HUES64 (cell line): ENCODE measurements around the gene TBATA.

ENCODE experiments used
- H3K27ac ChIP-seq: 2 replicates; pipeline ENCODE4 v1.7.0; 2013; ENCODE audit warnings: low read depth, low read length, inconsistent platforms
- H3K27me3 ChIP-seq: 2 replicates; pipeline ENCODE4 v1.6.1; 2013; ENCODE audit warnings: mild to moderate bottlenecking, low read length; ENCODE audit not compliant: insufficient read depth
- H3K36me3 ChIP-seq: 2 replicates; pipeline ENCODE4 v1.6.1; 2013; ENCODE audit warnings: mild to moderate bottlenecking, low read length; ENCODE audit not compliant: insufficient read depth
- H3K4me1 ChIP-seq: 2 replicates; pipeline ENCODE4 v1.6.1; 2013; ENCODE audit warnings: mild to moderate bottlenecking, low read length, moderate library complexity; ENCODE audit not compliant: insufficient read depth
- H3K4me3 ChIP-seq: 2 replicates; pipeline ENCODE4 v1.5.1; 2013; ENCODE audit warnings: mild to moderate bottlenecking, low read length, moderate library complexity
- H3K9ac ChIP-seq: 2 replicates; pipeline ENCODE4 v1.6.1; 2013; ENCODE audit warnings: mild to moderate bottlenecking, low read depth, low read length
- H3K9me3 ChIP-seq: 2 replicates; pipeline ENCODE4 v1.6.1; 2013; ENCODE audit warnings: low read depth, low read length; ENCODE audit not compliant: insufficient read depth
- WGBS: fragments of 150-250, 120-280 bp; methylation state at CpG from one replicate; pipeline ENCODE4 v1.1.7; 2013; ENCODE audit warnings: missing lambda C conversion rate; 5-methylcytosine and 5-hydroxymethylcytosine counted together

The TBATA gene

DNA sequence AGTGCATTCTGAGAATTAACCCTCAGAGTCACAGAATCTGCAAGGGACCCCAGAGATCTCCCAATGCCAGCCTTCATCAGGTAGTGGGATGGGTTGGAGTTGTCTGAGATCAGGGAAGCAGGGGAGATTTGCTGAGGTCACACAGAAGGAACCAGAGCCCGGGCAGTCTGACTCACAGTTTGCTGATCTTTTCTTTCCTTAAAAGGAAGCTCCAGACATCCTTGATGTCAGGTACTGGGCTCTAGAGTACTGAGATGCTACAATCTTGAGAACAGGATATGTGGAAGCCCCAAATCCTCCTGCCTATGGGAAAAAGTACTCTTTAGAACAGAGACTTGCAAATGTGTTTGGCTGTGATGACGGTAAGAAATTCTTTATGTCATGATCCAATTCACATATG, 706 bp downstream of the TBATA start:
- WGBS: 80% methylated on average over 2 of the region's 2 CpGs
- no peaks in the 10 kb centered on the region for H3K36me3 ChIP-seq
- no peaks in the 10 kb centered on the region for H3K9me3 ChIP-seq

DNA sequence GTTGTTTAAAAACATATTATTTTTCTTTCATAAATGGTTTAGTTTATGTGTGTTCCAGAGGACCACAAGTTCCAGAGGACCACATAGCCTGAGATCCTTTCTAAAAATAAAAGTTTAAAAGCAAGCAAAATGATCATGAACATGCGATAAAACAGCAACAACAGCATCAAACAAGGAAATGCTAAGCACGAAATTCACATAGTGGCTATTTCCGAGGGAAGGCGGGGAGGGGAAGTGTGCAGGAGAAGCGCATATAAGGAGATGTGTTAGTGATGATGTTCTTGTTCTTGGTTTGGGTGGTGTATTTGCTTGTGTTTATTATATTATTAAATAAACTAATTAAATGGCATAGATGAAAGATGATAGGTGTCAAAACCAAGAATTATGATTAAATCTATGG, 1.2 kb downstream of the TBATA start:
- WGBS: 95% methylated on average over 5 of the region's 5 CpGs
- no peaks in the 10 kb centered on the region for H3K4me1 ChIP-seq
- H3K27ac ChIP-seq: no peak overlapping the region

More for the DNA sequence above, 706 bp downstream of the TBATA start:
- H3K4me3 ChIP-seq: no peak overlapping the region
- no peaks in the 10 kb centered on the region for H3K27me3 ChIP-seq
- H3K4me1 ChIP-seq: no peaks in the 10 kb centered on the region
- no peak overlapping the region for H3K27ac ChIP-seq
- no peak overlapping the region for H3K9ac ChIP-seq

DNA sequence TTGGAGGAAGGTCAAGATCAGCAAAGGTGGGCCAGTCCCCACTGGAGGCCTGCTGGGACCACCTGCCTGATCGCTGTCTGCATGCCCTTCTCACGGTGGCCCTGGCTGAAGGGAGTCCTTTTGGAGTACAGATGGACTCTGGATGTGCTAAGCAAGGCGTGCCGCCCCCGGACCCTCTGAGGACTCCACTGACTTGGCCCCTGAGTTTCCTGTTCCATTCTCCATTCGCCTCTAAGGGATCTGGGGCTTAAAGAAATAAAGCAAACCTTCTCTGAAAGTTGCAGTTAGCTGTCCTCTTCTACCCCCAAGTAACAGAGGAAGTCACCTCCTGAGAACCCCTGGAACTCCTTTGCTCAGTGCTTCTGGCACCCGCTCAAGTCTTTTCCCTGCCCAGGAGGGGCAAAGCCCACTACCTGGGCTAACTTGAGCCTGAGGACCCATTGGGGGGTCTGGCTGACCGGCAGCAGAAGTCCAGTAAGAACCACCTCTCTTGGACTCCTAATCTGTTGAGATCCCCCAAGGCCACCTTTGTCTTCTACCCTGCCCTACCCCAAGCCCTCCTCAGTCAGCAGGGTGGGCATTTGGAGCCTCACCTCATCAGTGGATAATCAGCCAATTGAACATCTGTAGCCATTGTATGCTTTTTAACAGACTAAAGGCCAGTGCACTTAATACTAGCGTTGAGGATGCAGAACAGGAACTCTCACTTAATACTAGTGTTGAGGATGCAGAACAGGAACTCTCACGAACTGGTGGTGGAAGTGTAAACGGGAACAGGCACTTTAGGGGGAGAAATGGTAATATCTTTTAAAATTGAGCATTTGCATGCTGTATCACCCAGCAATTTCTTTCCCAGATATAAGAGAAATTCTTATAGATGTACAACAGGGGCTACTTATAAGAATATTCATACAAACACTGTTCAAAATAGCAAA, 2.2 kb downstream of the TBATA start:
- H3K36me3 ChIP-seq: no peaks in the 10 kb centered on the region
- WGBS: 91% methylated on average over 11 of the region's 11 CpGs
- H3K4me1 ChIP-seq: no peaks in the 10 kb centered on the region
- H3K4me3 ChIP-seq: no peak overlapping the region
- H3K9ac ChIP-seq: no peak overlapping the region
- no peaks in the 10 kb centered on the region for H3K27me3 ChIP-seq
- no peak overlapping the region for H3K27ac ChIP-seq
- H3K9me3 ChIP-seq: no peaks in the 10 kb centered on the region

More for the DNA sequence above, 1.2 kb downstream of the TBATA start:
- H3K4me3 ChIP-seq: no peak overlapping the region
- H3K9me3 ChIP-seq: no peaks in the 10 kb centered on the region
- no peaks in the 10 kb centered on the region for H3K36me3 ChIP-seq
- no peak overlapping the region for H3K9ac ChIP-seq
- no peaks in the 10 kb centered on the region for H3K27me3 ChIP-seq

DNA sequence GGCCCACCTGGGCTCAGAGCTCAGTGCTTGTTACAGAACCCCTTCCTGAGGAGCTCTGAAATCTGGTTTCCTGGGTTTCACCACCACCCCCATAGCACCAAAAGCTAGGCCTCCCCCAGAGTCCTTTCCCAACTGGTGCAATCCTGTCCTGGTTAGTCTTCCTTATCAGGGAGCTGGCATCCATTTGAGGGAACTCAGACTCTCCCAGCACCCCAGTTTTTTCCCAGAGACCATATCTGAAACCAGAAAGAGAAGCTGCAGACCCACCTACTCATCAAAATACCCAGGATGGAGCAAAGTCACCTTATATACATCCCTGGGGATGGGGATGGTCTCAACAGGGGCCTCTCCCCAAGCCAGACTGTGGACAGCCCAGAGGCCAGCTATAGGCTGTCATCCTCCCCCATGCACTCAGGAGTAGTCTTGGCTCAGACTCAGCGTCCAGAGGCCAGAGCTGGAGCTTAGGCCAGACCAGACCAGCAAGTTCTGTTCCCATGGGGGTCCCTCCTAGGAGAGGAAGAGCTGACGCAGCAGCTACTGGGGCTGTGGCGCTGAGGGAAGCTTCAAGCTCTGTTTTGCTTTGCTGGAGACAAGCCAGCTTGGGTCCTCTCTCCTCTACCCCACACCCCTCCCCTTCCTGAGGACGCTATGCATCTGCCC, 3.0 kb downstream of the TBATA start:
- Histone ChIP-seq H3K4me3 (no peak overlapping the region), H3K9me3 (no peaks in the 10 kb centered on the region), H3K4me1 (no peaks in the 10 kb centered on the region), H3K27me3 (no peaks in the 10 kb centered on the region), H3K36me3 (no peaks in the 10 kb centered on the region), H3K9ac (no peak overlapping the region), H3K27ac (no peak overlapping the region)
- WGBS: 89% methylated on average over 4 of the region's 4 CpGs

DNA sequence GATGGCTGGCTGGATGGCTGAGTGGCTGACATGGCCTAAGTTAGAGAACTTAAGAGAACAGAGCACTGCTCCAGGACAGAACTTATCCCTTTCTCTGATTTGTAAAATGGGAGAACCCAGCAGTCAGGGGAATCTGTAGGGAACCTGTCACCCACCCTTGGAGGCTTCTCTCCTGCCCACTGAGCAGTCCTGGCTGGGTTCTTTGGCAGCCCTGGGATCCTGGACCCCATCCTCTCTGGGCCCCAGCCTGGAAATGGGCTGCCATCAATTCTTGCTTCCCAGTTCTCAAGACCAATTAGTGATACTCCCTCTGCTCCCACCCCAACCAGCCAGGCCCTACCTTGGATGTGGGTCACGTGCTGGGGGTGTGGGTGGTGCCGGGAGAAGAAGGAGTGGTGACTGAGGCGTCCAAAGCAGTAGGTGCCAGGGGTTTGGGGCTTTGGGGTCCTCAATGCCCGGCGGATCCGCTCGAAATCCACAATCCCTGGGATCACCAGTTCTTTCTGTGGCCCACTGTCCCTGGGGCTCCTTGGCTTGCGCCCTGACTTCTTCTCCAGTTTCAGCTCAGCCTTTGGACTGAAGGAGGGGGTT, 3.6 kb downstream of the TBATA start:
- 95% methylated on average over 8 of the region's 8 CpGs for WGBS
- Histone ChIP-seq H3K9me3 (no peaks in the 10 kb centered on the region), H3K4me3 (no peak overlapping the region), H3K27me3 (no peaks in the 10 kb centered on the region), H3K9ac (no peak overlapping the region), H3K36me3 (no peaks in the 10 kb centered on the region), H3K27ac (no peak overlapping the region), H3K4me1 (no peaks in the 10 kb centered on the region)

DNA sequence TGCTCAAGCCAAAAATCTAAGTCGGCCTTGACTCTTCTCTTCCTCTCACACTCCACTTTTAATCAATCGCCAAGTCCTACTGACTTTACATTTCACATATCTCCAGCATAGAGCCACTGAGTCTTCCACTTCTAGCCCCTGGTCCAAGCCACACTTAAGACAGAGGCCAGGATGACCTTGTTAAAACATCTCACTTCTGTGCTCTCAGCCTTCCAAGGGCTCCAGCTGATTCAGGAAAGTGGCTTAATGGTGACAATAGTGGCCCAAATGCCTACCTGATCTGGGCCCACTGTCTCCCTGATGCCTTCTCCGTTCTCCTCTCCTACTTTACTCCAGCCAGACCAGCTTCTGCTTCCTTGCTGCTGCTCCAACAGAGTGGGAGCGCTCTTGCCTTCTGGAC, 4.4 kb downstream of the TBATA start:
- H3K27me3 ChIP-seq: no peaks in the 10 kb centered on the region
- H3K9me3 ChIP-seq: no peaks in the 10 kb centered on the region
- H3K9ac ChIP-seq: no peak overlapping the region
- H3K4me1 ChIP-seq: no peaks in the 10 kb centered on the region
- 93% methylated on average over 4 of the region's 4 CpGs for WGBS
- no peaks in the 10 kb centered on the region for H3K36me3 ChIP-seq
- H3K27ac ChIP-seq: no peak overlapping the region
- H3K4me3 ChIP-seq: no peak overlapping the region

DNA sequence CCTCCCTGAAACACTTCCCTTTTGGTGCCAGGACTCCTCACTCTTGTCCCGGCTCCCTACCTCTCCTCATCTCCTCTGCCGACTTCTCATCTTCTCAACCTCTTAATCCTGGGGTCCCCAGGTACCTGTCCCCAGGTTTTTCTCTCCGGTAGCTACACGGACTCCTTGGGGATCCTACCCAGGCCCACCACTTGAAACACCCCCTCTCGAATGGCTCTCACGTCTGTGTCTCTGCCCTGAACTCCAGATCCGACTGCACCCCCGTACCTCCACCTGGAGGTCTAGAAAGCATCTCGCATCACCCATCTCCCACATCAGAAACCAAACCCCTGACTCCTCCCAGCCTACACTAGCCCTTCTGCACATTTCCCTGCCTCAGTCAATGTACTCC, 4.8 kb downstream of the TBATA start:
- no peak overlapping the region for H3K4me3 ChIP-seq
- no peaks in the 10 kb centered on the region for H3K9me3 ChIP-seq
- H3K9ac ChIP-seq: no peak overlapping the region
- H3K27me3 ChIP-seq: no peaks in the 10 kb centered on the region
- no peaks in the 10 kb centered on the region for H3K36me3 ChIP-seq
- H3K4me1 ChIP-seq: no peaks in the 10 kb centered on the region
- WGBS: 93% methylated on average over 9 of the region's 9 CpGs
- H3K27ac ChIP-seq: no peak overlapping the region

DNA sequence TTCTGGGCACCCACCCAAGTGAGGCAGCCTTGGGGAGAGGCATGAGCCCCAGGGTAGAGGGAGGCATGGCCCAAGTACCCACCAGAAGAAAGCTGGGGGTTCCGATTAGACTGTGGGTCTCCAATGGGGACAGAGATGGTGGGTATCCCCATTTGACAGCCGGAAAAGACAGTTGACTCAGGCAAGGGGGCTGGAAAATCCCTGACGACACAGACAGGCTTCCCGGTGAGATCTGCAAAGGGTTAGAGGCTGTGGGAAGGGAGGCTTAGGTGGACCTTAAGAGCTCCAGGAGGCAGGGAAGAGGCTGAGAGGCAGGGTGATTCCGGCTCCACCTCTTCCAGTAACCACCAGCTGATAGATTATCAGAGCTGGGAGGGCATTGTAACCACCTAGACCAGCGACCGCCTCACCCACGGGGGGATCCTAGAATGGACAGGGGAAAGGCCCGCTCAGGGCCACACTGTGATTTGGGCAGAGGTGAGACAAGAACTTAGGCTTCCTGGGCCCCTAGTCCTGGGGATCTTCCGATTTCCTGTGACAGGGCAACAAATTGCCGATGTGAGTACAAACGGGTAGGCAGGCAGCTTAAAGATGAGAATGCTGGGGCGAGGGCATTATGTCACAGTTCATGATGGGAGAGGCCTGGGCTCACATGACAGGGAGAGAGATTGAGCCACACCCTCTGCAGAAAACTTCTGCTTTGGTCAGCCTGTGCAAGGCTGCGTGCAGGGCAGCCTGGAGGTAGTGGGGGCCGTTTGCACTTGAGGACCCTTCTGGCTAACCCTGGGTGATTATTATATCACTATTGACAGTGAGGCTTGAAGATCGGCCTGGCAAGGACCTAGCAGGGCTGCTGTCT, 5.4 kb downstream of the TBATA start:
- no peak overlapping the region for H3K9ac ChIP-seq
- H3K4me3 ChIP-seq: no peak overlapping the region
- H3K4me1 ChIP-seq: no peaks in the 10 kb centered on the region
- H3K9me3 ChIP-seq: no peaks in the 10 kb centered on the region
- no peaks in the 10 kb centered on the region for H3K27me3 ChIP-seq
- H3K27ac ChIP-seq: no peak overlapping the region
- WGBS: 91% methylated on average over 16 of the region's 16 CpGs
- H3K36me3 ChIP-seq: no peaks in the 10 kb centered on the region

DNA sequence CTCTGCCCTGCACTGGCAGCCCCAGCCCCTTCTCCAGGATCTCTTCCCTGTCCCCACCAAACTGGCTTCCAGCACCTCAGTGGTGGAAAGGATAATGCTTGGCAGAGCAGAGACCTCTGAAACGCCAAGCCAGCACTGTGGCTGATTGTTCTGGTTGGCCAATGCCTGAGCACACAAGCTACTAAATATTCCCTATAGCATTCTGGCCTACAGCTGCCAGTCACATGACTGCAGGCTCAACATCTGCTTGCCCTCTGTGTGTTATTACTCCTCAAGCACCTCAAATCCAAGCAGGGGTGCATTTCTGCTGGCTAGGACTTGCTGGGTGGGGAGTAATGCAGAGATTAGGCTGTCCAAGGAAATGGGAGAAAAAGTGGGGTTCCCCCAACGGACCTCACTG, 6.1 kb downstream of the TBATA start:
- 94% methylated on average over 2 of the region's 2 CpGs for WGBS
- Histone ChIP-seq H3K9ac (no peak overlapping the region), H3K4me3 (no peak overlapping the region), H3K27me3 (no peaks in the 10 kb centered on the region), H3K36me3 (no peaks in the 10 kb centered on the region), H3K4me1 (no peaks in the 10 kb centered on the region), H3K27ac (no peak overlapping the region), H3K9me3 (no peaks in the 10 kb centered on the region)

DNA sequence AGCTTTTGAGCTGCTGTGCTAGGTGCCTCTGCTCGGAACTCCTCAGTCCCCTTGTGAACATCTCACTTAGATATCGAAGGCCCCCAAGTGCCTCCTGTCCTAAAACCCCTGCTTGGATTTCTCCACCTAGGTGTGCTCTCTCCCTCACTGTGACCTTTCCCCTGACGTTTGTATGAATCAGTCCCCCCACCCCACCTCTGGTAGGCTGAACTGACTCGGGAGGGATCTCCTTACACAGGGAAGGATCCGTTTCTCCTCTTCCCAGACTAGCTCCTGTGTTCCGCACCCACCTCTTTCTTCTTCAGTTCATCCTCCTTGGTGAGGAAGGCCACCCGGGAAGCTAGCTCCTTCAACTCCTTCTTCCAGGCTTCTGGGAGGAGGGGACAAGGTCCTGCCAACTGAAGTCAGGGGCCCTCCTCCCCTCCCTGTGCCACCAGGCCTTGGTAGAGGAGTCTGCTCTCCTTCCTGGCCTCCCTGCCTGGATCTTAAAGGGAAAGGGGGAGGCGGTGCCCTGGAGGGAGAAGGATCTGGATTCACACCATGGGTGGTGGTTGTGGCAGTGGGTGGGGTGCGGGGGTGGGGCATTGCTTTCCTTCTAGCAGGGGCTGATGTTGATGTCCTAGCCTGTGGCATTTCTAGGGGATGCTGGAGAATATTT, 6.8 kb downstream of the TBATA start:
- Histone ChIP-seq H3K9me3 (no peaks in the 10 kb centered on the region), H3K27me3 (no peaks in the 10 kb centered on the region), H3K4me3 (no peak overlapping the region), H3K4me1 (no peaks in the 10 kb centered on the region), H3K9ac (no peak overlapping the region), H3K36me3 (no peaks in the 10 kb centered on the region), H3K27ac (no peak overlapping the region)
- 68% methylated on average over 9 of the region's 9 CpGs for WGBS
